ENCODE measurements around the gene TBC1D5.
"Not testable (repeated sequence)": the region's sequence is repeated elsewhere in the genome, so short reads cannot be mapped to it uniquely, and the experiment has no call there.

The TBC1D5 gene

GRCh38 chr3:17153209-17153608, 589.2 kb downstream of the TBC1D5 start:
- no peak for DNase-seq

DNA sequence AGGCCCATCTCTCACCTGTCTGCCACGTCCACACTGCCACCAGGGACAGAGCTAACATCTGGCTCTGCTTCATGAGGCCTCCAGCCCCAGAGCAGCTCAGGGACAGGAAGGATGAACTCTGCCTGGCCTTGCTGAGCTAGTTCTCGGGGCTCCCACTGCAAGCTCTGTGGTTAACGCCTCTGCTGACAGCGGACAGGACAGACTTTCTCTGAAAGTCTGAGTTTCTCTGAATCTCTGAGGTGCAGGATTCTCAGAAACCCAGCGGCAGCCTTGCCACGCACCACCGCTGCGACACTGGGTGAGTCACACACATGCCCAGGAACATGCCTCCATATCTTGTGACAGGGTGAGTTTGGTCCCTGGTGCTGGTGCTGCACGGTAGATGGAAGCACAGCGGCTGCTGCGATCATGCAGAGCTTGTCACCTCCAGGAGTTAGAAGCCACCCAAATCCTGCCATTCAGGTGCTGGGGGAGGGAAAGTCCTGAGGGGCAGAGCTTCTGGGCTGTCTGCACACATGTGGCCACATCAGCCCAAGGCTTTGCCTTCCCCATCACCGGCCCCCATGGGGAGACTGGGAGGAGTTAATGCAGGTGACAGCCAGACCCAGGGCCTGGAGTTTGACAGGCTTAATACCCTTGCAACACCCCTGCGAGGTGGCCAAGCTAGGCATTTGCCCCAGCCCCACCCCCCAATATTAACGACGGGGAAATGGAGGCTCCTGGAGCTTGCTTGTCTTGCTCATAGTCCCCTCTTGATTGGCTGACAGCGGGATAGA, 590.6 kb downstream of the TBC1D5 start:
- no peak for DNase-seq

- no peak for DNase-seq
These were observed 593.4 kb downstream of the TBC1D5 start for GRCh38 chr3:17149076-17149475.

- DNase-seq, result no peak
These were observed 597.8 kb downstream of the TBC1D5 start for GRCh38 chr3:17144665-17144993.

DNA sequence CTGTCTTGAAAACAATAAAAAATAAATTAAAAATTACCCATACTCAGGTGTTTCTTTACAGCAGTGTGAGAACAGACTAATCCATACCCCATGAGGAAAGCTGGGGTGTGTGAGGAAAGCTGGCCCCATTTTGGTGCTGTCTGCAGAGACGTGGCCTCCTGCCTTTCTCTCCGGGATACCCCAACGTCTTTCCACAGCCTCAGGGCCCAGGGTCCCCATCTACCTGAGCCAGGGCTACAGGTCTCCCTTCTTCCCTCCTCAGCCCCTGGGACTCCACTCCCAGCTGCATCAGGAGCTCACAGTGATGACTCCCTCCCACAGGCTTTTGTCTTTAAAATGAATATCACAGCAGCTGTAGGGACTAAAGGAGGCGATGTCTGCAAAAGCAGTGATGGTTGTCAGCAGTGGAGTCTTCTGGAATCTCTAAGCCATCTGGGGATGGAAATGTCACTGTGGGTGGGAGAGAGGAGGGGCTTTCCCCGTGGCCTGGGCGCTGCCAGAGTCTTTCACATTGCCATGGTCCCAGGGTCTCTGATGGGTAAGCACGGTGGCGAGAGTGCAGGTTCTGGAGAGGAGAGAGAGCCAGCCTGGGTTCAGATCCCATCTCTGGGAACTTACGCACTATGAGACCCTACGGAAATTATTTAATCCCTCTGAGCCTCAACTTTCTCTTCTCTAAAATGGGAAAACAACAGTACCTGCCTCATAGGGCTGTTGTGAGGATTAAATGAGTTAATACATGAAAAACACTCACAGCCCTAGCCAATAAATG, 598.4 kb downstream of the TBC1D5 start:
- DNase-seq, result no peak

DNA sequence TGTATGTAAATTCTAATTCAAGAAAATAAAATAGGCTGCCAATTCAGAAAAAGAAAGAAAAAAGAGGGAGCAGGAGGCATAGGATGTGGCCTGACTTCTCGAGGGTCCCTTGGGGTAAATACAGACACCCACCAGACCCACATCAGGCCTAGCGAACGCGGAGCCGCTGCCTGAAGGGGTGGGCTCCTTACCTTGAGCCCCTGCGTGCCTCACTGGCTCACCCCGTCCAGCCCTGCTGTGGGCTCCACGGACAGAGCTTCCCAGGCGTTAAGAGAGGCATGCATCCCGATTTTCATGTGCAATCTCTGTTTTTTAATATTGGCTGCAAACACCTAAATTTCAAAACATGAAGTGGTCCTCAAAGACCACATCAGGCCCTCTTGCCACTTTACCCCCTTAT, 599.9 kb downstream of the TBC1D5 start:
- DNase-seq, result no peak

- no peak for DNase-seq
These were observed 600.7 kb downstream of the TBC1D5 start for GRCh38 chr3:17141699-17142098.

DNA sequence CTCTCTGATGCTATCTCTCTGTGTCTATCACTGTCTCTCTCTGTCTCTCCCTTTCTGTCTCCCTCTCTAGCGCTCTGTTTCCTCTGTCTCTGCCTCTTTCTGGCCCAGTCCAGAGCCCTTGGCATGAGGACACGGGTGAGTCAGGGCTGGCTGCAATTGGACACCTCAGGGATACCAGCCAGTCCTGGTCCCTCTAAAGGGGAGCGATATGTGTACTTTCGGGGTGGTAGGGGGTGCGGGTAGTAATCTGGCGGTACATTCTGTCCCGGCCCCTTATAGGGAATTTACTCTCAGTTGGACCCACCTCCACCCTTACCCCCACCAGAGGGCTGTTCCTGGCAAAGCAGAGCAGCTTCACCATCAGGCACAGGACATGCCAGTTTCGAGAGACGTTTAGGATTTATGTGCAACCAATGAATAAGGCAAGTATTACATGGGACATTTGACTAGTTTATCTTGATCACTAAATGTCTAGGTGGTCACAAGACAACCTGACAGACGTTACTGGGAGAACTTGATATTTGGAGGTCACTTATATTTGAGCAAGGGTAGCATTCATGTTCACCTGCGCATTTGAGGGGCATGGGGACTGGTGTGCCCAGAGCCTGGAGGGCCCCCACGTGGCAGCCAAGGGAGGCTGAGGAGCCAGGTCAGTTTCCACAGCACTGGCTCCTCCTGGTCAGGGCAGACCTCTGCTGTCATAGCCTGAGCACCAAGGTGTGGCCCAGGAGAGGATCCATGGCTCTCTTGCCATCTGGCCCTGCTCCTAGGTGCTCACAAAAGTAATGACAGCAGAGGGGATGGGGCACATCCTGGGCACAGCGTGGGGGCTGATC, 601.5 kb downstream of the TBC1D5 start:
- no peak for DNase-seq

DNA sequence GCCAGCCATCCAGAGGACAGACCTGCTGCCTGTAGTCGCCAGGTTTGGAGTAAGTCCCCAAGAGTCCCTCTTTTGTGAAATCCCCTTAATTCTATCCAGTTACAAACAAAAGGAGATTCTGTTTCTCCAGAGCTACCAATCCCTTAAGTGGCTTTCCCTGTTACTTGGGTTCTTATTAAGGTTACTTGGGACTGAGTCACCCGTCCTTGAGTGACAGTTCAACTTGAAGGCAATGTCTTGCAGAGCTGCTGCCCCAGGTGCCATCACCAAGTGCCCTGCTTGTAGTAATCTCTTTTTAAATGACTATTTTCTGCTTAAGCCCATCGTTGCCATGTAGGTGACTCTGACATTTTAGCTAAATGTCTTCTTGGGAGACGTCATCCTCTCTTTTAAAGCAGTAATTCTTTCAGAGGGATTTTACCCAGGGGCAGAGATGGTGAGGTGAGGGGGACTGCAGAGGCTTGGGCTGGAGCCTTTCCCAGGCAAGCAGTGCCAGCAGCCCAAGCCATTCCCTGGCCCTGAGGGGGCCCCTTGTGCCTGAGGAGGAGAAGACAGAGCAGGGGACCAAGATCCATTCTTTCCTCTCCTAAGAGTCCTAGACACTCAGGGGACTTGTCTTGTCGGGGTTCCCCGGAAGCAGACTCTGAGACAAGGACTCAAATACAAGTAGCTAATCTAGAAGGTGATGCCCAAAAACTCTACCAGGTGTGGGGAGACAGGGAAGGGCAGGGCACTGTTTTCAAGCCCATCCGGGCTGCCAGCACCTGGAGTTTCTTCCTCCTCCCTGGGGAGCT, 604.0 kb downstream of the TBC1D5 start:
- no peak for DNase-seq

DNA sequence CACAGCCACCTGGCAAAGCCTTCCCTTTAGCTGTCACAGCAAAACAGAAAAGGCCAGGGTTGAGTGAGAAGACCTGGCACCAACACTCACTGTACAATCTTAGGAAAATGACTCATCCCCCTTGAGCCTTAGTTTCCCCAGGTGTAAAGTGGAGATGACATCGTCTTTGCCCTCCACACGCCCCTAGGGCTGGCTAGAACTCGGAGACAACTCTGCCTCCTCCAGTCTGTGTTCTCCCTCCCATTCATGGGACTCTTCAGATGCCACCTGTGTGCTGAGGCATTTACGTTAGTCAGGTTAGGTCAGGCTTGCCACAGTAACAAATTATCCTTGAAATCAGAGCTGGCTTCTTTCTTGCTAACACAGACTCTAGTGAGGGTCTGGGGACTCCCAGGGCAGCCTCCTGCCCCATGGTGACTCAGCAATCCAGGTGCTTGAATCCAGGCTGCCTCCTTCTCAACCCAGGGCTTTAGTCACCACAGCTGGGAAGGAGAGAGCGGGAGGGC, 605.1 kb downstream of the TBC1D5 start:
- DNase-seq, result no peak

GRCh38 chr3:17136136-17136721, 606.2 kb downstream of the TBC1D5 start:
- no peak for DNase-seq

DNA sequence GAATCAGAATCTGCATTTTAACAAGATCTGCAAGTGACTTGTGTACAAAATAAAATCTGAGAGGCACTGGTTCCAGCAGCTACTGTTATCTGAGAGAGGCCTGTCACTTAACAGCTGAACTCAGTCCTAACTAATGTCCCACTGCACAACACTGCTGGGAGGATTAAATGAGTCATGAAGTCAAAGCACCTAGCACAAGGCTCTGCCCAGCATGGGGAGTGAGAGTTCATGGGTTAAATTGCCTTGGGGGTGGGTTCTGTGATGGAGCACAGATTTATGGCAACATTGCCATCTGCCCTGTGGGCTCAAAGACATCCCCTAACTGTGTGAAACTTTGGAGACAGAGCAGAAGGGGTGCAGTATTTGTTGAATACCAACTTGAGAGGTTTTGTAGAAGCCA, 606.7 kb downstream of the TBC1D5 start:
- DNase-seq, result no peak

DNA sequence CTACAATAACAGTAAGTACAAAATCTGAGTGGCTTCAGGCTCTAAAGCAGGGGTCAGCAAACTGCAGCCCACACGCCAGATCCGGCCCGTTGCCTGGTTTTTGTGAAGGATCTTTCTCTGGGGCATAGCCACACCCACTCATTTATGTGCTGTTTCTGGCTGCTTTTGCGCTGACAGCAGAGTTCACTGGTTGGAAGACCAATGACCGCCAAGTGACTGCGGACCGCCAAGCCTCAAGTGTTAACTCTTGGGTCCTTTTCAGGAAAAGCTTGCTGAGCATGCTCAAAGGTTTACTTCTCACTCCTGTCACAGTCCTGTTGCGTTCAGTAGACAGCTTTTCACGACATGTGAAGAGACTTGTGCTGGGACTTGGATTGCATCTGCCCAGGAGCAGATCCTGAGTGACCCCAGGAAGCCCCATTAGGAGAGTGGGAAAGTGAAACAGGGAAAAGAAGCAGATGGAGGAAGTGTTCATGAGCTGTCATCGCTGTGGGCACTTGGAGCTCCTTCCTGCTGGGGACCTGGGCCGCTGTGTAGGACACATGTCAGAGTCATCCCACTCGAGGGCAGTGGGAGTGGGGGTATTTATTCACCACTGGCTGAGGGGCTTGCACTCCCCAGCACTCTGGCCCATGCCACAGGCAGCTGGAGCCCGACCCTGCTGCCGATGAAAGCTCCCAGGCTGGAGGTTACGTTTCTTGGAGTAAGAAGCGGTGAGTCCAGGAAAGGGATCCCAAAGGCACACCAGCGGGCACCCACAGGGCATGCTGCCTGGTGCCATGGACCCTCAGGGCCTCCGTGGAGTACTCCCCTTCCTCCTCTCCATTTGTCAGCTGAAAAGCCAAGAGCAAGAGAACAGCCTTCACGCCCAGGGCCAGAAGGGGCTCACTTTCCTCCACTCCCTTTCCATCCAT, 608.5 kb downstream of the TBC1D5 start:
- DNase-seq, result no peak

GRCh38 chr3:17132286-17133115, 609.9 kb downstream of the TBC1D5 start:
- DNase-seq, result no peak

- no peak for DNase-seq
These were observed 611.5 kb downstream of the TBC1D5 start for GRCh38 chr3:17130956-17131355.

- no peak for DNase-seq
These were observed 612.9 kb downstream of the TBC1D5 start for GRCh38 chr3:17129556-17129955.

- not testable (repeated sequence) for DNase-seq
These were observed 613.8 kb downstream of the TBC1D5 start for GRCh38 chr3:17128671-17129070.

DNA sequence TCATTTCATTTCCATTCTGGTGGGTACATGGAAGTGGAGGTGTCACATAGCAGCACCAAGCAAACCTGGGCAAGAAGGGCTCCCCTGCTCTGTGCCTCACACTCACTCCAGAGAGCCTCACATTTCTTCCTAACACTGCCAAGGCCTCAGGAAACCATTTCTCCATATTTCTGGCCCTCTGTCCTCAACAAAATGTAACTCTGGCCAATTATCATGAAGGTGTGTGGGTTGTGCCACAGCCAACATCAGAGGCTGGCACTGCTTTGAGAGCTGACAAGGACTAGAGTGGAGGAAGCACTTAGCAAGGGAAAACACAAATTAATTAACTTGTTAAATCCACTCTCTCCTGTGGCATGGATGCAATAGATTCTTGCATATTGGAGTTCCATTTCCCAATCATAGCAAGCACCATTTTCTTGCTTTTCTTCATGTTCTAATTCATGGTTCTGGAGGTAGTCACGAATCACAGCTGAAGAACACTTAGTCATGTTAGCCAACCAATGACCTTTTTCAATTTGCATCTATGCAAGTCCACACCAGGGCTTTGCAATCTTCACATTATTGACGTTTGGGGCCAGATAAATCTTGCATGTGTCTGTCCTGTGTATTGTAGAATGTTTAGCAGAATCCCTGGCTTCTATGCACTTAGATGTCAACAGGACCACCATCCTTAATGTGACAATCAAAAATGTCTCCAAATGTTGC, 616.5 kb downstream of the TBC1D5 start:
- DNase-seq, result no peak

DNA sequence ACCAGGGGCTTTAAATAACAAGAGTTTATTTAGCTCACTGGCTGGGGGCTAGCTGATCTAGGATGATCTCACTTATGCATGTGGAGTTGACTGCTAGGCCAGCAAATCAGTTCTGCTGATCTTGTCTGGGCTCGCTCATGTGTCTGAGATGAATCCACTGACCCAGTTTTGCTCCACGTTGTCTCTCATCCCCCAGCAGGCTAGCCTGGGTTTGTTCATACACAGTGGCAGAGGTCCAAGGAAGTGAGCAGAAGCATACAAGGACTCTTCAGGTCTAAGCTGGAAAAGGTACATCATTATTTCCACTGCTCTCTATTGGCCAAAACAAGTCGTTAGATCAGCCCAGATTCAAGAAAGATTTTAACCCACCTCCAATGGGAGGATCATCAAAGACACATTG, 619.7 kb downstream of the TBC1D5 start:
- DNase-seq, result no peak

All from kidney glomerular epithelial cell (primary cell).